ENCODE data around the gene RNU1-3.
"Not testable (repeated sequence)": the region's sequence is repeated elsewhere in the genome, so short reads cannot be mapped to it uniquely, and the experiment has no call there.

- TF ChIP-seq, protein P1, sequence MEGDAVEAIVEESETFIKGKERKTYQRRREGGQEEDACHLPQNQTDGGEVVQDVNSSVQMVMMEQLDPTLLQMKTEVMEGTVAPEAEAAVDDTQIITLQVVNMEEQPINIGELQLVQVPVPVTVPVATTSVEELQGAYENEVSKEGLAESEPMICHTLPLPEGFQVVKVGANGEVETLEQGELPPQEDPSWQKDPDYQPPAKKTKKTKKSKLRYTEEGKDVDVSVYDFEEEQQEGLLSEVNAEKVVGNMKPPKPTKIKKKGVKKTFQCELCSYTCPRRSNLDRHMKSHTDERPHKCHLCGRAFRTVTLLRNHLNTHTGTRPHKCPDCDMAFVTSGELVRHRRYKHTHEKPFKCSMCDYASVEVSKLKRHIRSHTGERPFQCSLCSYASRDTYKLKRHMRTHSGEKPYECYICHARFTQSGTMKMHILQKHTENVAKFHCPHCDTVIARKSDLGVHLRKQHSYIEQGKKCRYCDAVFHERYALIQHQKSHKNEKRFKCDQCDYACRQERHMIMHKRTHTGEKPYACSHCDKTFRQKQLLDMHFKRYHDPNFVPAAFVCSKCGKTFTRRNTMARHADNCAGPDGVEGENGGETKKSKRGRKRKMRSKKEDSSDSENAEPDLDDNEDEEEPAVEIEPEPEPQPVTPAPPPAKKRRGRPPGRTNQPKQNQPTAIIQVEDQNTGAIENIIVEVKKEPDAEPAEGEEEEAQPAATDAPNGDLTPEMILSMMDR (conservative IDR thresholded peaks at IDR 0.05; ENCODE audit: low read depth, low read length): not testable (repeated sequence)
- not testable (repeated sequence) for TF ChIP-seq EZH2 (IDR thresholded peaks at IDR 0.05; ENCODE audit: borderline replicate concordance, low read depth, low read length, poor library complexity, severe bottlenecking)
Measured at GRCh38 chr1:16673976-16674375, 7.2 kb upstream of the RNU1-3 start.
